Measurements from ENCODE around the gene RNF224.

DNA sequence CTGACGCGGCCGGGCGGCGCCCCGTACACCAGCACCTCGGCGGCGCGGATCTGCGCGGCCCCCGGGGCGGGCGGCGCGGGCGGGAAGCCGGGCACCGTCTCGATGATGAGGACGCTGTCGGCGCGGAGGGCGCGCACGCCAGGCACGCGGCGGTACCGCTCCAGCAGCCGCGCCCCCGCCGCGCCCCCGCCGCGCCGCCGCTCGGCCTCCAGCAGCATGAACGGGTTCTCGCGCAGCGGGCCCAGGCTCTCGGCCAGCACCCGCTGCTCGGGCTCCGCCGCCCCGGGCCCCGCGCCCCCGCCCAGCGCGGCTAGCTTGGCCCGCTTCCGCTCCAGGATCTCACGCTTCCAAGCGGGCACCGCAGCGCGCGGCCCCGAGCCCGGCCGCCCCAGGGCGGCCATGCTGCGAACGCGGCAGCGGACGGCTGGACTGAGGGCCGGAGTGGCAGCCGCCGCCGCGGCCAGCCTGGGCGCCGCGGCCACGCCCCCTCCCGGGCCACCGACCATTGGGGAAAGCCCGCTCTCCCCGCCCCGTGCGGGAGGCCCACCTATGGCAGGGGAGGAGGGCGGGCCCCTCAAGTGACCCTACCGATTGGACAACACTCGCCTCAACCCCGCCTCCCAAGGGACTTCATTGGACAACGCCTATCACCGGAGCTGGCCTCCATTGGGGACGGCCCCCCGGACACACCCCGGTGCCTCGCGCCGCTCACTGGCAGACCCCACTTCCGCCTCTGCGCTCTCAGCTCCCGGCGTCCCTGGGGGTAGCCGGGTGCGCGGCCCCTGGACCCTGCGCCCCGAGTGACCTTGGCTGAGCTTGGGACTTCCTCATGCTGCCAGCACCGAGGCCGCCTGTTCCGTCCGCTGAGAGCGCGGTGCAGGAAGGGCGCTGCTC is 26.7 kb upstream of the RNF224 start, which contains the start of gene TPRN:
- TF ChIP-seq EZH2 (IDR thresholded peaks at IDR 0.05) (no peak), POLR2AphosphoS5 (IDR thresholded peaks at IDR 0.05; ENCODE audit: borderline replicate concordance, low read depth, low read length) (peak; percentile 91; the same call in 1 of the 2 replicates)

All from SK-N-MC (cell line).